NB4 (cell line): ENCODE measurements around the gene VPS13C.

ENCODE experiments used
- CTCF ChIP-seq: IDR thresholded peaks from one replicate; pipeline ENCODE4 v1.5.1; 2012; ENCODE audit warnings: low read depth, low read length
- MYC ChIP-seq: IDR thresholded peaks from 2 replicates; pipeline ENCODE4 v1.6.1; 2011; ENCODE audit warnings: low read depth, low read length
- POLR2A ChIP-seq: IDR thresholded peaks from 2 replicates; pipeline ENCODE4 v1.6.1; 2011; ENCODE audit warnings: mild to moderate bottlenecking; ENCODE audit not compliant: insufficient read length; ENCODE audit errors: extremely low read depth
- TF ChIP-seq, protein P1 (sequence below): IDR thresholded peaks from 2 replicates; pipeline ENCODE4 v1.6.1; 2011; ENCODE audit warnings: low read depth, low read length

GRCh38 chr15:61889706-61890105 is 170.5 kb downstream of the VPS13C start:
- TF ChIP-seq POLR2A (no peak), CTCF (no peak), MYC (no peak)
- TF ChIP-seq, protein P1, sequence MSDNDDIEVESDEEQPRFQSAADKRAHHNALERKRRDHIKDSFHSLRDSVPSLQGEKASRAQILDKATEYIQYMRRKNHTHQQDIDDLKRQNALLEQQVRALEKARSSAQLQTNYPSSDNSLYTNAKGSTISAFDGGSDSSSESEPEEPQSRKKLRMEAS = no peak
